Bronchial epithelial cell (primary cell): ENCODE measurements around the gene PTH. TPM values are rescaled to one million over a fixed set of nuclear protein-coding genes. Genes with fewer than 3 reads are reported as not detected.

ENCODE experiments used
- DNase-seq: peaks from one replicate; pipeline ENCODE4 v3.0.0-alpha.2; 2010; ENCODE audit warnings: low read depth
- FAIRE-seq: peaks from 2 replicates; lab custom pipeline; 2011; peaks lifted over from hg19 to GRCh38; lab: Jason Lieb, UNC
- H3K27me3 ChIP-seq: 2 replicates; pipeline ENCODE4 v1.5.1; 2011; ENCODE audit warnings: low read length; ENCODE audit not compliant: control insufficient read depth, insufficient read depth
- H3K36me3 ChIP-seq: 2 replicates; pipeline ENCODE4 v1.5.1; 2011; ENCODE audit warnings: low read length; ENCODE audit not compliant: control insufficient read depth, insufficient read depth
- H3K4me3 ChIP-seq: 2 replicates; pipeline ENCODE4 v1.5.1; 2011; ENCODE audit warnings: mild to moderate bottlenecking, low read depth, low read length, control low read depth
- total RNA-seq: library from RNA; depleted of rRNA; stranded (reverse); fragments of >200 nt; gene quantifications from 2 replicates; pipeline ENCODE4 v1.2.1, GENCODE V29; 2014
- TF ChIP-seq, protein P1 (sequence below): IDR thresholded peaks from 2 replicates; pipeline ENCODE4 v1.5.1; 2011; ENCODE audit warnings: mild to moderate bottlenecking, moderate library complexity, low read length, control low read depth, inconsistent platforms; ENCODE audit not compliant: insufficient read depth, severe bottlenecking

The PTH gene
- total RNA-seq, 1 donor from 2014 or later: not detected

- H3K27me3 ChIP-seq: no peaks in the 10 kb centered on the region
- no peak overlapping the region for H3K4me3 ChIP-seq
- FAIRE-seq (no peak), DNase-seq (no peak)
- TF ChIP-seq, protein P1, sequence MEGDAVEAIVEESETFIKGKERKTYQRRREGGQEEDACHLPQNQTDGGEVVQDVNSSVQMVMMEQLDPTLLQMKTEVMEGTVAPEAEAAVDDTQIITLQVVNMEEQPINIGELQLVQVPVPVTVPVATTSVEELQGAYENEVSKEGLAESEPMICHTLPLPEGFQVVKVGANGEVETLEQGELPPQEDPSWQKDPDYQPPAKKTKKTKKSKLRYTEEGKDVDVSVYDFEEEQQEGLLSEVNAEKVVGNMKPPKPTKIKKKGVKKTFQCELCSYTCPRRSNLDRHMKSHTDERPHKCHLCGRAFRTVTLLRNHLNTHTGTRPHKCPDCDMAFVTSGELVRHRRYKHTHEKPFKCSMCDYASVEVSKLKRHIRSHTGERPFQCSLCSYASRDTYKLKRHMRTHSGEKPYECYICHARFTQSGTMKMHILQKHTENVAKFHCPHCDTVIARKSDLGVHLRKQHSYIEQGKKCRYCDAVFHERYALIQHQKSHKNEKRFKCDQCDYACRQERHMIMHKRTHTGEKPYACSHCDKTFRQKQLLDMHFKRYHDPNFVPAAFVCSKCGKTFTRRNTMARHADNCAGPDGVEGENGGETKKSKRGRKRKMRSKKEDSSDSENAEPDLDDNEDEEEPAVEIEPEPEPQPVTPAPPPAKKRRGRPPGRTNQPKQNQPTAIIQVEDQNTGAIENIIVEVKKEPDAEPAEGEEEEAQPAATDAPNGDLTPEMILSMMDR: no peak
- no peaks in the 10 kb centered on the region for H3K36me3 ChIP-seq
Observed at GRCh38 chr11:13475091-13475490, 20.7 kb downstream of the PTH start.

DNA sequence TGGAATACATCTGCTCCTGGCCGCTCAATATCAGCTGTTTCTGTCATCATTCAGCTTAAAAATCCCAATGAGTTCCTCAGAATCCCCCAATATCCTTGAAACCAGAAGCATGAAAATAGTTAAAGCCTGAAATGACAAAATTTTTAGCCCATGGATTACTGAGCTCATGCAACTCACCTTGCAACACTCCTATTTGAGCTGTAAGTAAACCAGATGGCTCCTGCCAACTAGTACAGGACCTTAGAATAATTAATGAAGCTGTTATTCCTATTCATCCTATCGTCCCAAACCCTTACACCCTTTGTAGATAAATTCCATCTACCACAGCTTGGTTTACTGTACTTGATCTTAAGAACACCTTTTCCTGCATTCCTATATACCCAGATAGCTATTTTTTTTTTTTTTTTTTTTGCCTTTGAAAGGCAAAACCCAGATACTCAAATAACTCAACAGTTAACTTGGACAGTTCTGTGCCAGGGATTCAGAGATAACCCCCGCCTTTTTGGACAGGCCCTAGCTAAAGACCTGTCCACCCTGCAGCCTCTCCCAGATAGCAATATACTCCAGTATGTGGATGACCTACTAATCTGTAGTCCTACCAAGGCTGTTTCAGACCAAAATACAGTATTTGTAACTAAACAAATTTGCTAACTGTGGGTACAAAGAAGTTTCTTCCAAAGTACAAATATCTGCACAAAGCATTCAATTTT lies 22.6 kb downstream of the PTH start:
- Histone ChIP-seq H3K27me3 (no peaks in the 10 kb centered on the region), H3K36me3 (no peaks in the 10 kb centered on the region), H3K4me3 (no peak overlapping the region)
- TF ChIP-seq, protein P1: no peak
- DNase-seq (no peak), FAIRE-seq (no peak)

DNA sequence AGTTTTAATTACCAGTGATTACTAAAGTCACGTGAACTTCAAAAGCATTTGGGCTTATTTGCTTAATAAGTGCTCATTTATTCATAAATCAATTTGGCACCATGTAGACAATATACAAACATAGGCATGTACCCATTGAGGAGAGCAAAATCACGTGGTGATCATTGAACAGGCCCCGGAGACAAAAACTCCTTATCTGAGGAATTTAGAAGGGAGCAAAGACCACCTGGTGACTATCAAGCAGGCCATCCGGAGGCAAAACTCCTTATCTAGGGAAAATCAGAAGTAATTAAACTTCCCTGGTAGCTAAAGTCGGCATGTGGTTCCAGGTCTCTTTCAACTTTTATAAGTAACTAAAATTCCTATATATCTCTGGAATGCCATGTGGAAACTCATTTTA lies 27.0 kb downstream of the PTH start:
- no peak for FAIRE-seq
- Histone ChIP-seq H3K36me3 (no peaks in the 10 kb centered on the region), H3K27me3 (no peaks in the 10 kb centered on the region), H3K4me3 (no peak overlapping the region)
- no peak for DNase-seq
- TF ChIP-seq, protein P1: no peak

GRCh38 chr11:13465909-13466371 lies 29.9 kb downstream of the PTH start:
- DNase-seq: peak; percentile 55
- FAIRE-seq: no peak

DNA sequence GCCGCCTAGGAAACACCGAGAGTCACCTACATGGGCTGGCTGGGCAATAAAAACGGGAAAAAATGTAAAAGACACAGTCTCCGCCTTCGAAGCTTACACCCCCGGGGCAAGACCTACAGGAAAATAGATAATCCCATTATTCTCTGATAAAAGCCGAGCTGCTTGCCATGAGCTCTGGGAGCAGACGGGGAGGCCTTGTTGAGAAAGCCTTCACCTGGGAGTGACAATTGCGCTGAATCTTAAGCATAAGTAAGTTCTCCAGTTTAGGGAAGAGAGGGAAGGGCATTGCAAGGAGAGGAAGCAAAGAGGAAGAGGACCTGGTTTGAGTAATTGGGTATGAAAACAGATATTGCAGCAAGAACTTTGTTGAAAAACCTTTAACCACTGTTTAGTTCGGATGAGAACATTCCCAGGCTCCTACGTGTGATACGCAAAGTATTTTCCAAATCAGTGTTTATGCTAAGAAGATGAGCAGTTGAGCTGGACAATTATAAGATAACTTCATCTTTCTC lies 32.0 kb downstream of the PTH start:
- Histone ChIP-seq H3K36me3 (no peaks in the 10 kb centered on the region), H3K4me3 (peak overlapping the region; percentile 96), H3K27me3 (no peaks in the 10 kb centered on the region)
- DNase-seq (peak; percentile 18), FAIRE-seq (no peak)
- TF ChIP-seq, protein P1: no peak

More at GRCh38 chr11:13465909-13466371, 29.9 kb downstream of the PTH start:
- TF ChIP-seq, protein P1: peak; percentile 55
- Histone ChIP-seq H3K36me3 (no peaks in the 10 kb centered on the region), H3K27me3 (no peaks in the 10 kb centered on the region), H3K4me3 (no peak overlapping the region)
